Posterior cingulate gyrus (tissue), 11 donors: ENCODE measurements around the gene WIPF1.

ENCODE experiments used
- DNase-seq, 10 donors: peaks; one replicate each; pipeline versions ENCODE4 v3.0.0 to v3.0.0-alpha.2; 2020 to 2021; ENCODE audit warnings: mixed read lengths in 3 of 10
- intact Hi-C: fragments of 100-400 bp; cut with DNase I; formaldehyde crosslinking; loops from one replicate; pipeline ENCODE4 v1.15.1; 2023

The WIPF1 gene

DNA sequence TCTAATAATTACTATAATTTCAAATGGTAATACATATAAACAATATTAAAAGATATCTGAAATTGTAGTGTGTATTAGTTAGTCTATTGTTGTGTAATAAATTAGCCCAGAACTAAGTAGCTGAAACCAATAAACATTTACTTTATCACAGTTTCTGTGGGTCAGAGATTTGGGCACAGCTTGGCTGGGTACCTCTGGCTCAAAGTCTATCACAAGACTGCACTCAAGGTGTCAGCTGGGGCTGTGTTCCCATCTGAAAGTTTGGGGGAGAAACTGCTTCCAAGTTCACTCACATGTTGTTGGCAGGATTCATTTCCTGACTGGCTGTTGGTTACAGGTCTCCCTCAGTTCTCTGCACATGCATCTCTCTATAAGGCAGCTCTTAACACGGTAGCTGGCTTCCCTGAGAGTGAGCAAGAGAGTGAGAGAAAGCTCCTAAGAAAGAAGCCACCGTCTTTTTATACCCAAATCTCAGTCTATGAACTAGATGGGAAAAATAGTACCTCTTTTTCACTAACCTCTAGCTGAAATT is 25.6 kb upstream of the WIPF1 start:
- no peak for DNase-seq
- intact Hi-C loops = no loop called here

DNA sequence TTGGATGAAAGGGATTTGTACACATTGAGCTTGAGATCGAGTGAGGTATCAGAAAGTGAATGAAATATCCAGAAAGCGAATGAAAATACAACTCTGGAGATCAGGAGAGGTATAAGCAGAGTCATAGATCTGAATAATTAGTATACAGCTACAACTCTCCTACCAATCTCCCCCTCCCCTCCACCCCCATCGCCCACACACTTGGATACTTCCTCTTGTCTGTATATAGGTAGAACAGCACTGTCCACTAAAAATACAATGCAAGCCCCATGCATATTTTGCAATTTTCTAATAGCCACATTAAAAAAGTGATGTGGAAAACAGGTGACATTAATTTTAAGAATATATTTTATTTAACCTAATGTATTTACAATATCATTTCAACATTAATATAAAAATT is 23.7 kb upstream of the WIPF1 start:
- no peak for DNase-seq
- intact Hi-C loops = no loop called here

DNA sequence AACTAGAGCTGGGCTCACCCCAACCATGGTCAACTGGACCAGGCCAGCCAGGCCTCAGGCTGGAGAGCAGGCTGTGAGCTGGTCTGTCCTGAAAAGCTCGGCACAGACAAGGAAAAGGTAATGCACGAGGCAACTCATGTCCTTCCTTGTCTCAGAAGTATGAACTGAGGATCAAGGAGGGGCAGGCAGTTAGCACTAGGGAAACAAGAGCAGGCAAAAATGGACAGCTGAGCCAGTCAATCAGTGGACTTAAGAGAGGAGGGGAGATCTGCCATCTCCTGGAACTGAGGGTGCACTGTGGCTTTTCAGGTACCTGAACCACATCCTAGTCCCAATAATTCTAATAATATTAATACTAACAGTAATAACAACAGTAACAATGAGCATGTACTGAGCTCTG is 20.6 kb upstream of the WIPF1 start:
- intact Hi-C loops = no loop called here
- no peak for DNase-seq

DNA sequence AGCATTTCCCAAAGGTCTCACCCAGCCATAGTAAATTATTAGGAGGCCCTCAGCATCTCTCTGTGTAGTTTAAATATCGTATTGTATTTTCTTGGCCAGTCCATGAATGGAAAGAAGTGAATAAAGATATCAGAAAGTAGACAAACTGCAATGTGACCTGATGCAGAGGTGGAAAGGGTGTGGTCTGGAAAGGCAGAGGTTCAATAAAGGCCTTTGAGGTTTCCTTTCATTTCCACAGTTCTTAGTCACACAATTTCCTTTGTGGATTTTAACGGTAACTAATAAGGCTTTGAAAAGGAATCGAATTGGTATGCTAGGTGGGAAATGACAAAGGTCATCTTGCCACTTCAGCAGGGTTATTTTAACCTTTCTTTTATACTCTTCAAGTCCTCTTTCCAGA is 20.1 kb upstream of the WIPF1 start:
- DNase-seq = no peak
- intact Hi-C loops = no loop called here

DNA sequence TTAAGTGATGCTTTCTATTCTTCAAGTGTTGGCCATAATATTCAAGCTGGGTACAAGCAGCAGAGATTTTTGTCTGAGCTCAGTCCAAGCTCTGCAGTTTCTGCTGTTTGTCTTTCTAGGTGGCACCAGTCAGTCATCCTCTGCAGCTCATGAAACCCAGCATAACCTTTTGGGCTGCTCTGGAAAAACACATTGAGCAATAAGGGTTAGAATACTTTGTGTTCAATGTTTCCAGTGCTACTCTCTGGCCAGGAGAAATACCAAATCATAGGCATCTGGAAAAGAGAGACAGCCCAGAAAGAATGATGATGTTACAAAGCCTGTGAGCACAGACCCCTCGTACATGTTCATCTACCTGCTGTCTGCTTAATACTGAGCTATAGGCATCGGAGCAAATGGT is 19.5 kb upstream of the WIPF1 start:
- DNase-seq = no peak
- intact Hi-C loops = no loop called here

DNA sequence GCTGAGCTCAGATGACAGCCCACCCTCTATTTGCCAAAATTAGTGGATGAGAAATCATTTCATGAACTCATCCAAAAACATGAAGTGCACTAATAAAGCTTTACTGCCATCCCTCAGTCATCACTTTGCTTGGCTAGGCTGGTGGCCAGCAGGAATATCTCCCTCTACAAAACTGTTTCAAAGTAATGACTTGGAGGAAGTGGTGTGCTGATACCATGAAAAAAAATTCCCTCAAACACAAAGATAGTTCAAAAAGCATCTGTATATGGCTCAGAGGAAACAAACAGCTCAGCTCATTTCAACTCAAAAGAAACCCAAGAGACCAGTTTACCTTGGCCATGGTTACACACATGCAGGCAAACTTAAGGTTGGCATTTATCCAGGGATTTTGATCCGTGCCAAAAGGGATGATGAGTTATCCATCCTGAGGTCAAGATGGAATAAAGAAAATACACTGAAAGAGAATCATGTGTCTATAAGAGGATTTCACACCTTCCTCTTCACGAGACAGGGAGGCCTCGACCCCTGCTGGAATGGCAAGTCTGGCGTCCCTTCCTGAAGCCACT is 18.4 kb upstream of the WIPF1 start:
- DNase-seq = no peak
- intact Hi-C loops = no loop called here

DNA sequence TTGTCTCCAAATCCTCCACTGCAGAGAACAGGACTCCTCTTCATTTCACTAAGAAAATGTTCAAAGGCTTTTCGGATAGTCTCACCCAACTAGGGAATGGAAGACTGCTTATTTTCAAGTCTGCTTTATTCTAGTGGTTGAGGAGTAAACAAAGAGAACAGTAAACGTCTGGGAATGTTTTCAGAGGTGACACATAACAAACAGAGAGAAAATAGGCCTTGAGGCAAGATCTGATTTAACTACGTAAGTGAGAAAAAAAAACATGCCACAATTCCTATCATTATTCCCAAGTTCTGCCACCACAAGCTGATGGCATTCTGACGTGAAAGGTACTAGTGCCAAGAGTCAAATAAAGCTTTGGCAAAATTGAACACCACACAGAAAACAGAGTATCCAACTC is 16.7 kb upstream of the WIPF1 start:
- intact Hi-C loops = no loop called here

DNA sequence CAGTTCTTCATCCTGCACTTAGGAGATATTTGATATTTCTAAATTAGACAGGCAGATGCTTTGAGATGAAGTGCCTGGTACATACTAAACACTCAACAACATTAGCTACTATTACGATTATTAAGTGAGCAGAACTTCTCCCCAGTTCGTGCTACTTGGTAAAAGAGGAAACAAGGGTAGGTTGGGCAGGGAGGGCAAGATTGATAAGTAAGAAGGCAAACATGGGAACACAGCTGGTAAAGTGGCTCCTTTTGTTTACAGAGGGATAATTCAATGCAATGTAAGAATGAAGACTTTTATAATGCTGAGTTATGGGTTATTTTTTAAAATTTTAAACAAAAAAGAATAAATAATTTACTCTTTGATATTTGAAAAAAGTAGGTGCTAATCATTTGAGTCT is 15.9 kb upstream of the WIPF1 start:
- intact Hi-C loops = no loop called here
- no peak for DNase-seq

More for the DNA sequence above, 16.7 kb upstream of the WIPF1 start:
- DNase-seq = no peak

DNA sequence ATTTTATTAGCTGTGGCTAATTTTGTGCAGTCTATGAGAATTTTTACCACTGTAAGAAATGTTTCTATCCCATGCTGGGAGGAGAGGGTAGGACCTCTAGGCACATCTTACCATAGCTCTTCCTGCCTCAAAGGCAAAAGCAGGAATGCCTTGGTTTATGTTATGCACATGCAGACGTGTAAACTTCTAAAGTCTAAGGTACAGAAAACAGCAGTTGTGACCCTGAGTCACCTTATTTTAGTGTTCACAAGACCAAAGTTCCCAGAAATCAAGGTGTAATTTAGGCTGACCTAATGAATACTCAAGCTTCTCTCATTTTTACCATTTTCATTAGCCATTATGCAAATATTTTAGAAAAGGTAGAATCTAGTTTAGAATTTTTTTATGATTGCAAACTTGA is 15.4 kb upstream of the WIPF1 start:
- intact Hi-C loops = no loop called here
- no peak for DNase-seq

DNA sequence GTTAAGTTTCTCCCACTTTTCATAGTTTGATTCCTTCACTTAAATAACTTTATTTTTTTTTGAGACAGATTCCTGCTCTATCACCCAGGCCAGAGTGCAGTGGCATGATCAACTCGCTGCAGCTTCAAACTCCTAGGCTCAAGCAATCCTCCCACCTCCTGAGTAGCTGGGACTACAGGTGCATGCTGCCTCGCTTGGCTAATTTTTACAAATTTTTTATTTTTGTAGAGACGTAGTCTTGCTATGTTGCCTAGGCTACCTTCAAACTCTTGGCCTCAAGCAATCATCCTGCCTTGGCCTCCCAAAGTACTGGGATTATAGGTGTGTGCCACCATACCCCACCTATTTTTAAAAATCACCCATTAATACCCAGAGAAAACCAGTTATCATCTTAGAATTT is 14.2 kb upstream of the WIPF1 start:
- intact Hi-C loops = no loop called here
- no peak for DNase-seq

DNA sequence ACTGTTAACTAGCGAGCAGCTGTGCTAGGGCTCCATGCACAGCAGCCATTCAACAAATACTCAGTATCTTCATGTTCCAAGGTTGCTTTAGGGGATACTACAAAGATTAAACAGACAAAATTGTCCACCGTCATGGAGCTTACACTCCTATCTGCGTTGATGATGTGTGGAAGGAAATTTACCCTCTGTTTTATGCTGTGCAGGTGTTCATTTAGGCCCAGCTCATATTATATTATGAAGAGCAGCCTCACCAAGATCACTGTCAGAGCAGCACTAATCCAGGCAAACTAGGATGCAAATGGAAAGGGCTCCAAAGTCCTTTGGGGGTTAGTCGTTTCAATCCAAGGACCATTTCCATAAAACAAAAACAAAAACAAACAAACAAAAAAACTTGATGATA is 13.4 kb upstream of the WIPF1 start:
- DNase-seq = no peak
- intact Hi-C loops = no loop called here

DNA sequence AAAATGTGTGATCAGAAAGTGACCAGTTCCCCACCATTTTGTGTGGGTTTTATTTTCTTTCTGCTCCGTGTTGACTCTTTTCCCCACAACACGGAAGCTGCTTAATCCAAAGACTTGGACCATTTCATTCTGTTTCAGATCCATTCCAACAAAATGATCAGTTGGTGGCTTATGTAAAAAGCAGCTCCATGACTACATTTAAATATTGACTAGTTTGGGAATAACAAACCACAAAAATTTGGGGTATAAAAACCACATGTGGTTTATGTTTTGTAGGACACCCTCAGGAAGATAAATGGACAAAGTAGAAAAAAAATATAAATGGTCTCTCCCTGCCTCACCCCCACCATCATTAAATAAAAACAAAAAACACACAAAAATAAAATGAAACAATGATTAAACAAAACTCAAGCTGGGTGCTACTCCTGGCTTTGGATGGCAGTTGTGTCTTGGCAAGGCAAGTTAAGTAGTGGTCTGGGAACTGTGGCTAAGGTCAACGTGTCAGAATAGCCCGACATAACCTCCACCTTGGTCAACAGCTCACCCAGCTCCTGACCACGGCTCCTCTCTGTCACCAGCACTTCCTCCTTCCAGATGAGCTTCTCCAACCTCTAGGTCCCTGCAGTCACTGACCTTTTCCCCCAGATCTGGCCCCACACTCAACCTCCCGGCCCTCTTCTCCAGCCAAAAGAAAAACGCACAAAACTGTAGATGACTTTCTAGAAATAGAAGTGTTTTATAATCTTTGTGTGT is 12.8 kb upstream of the WIPF1 start:
- DNase-seq = no peak
- intact Hi-C loops = no loop called here

DNA sequence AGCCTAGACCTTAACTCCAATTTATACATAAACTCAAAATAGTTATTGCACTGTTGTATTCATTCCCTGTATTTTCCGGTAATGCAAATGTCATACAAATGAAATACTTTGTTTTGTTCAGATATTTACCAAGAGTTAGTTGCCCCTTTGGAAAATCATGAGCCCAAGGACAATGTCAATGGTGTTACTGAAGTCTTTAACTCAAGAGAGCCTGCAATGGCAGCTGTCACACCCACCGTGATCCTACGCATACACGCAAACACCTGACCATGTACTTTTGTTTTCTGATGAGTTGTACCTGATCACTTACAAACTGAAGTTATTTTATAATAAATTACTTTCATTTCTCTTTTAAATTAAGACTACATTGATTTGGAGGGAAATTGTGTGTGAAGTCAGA is 11.7 kb upstream of the WIPF1 start:
- intact Hi-C loops = loop anchor here (5.0 kb wide), 1 partner anchor 73 kb away; no protein-coding TSS in a partner anchor
- DNase-seq = no peak

DNA sequence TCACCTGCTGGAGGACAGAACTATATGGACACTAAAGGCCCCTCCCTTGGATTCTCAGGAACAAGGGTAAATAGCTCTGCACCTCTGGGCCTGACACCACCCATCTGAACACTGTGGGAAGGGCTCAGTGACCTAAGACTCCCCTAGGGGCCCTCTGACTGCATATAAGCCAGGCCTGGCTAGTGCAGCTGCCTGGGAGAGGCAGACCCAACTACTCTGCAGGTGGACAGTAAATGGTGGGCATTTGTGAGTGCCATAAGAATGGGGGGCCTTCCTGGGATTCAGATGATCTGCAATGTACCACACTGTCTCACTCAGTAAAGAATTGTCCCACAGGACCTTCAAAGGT is 11.2 kb upstream of the WIPF1 start:
- intact Hi-C loops = loop anchor here (5.0 kb wide), 1 partner anchor 73 kb away; no protein-coding TSS in a partner anchor

DNA sequence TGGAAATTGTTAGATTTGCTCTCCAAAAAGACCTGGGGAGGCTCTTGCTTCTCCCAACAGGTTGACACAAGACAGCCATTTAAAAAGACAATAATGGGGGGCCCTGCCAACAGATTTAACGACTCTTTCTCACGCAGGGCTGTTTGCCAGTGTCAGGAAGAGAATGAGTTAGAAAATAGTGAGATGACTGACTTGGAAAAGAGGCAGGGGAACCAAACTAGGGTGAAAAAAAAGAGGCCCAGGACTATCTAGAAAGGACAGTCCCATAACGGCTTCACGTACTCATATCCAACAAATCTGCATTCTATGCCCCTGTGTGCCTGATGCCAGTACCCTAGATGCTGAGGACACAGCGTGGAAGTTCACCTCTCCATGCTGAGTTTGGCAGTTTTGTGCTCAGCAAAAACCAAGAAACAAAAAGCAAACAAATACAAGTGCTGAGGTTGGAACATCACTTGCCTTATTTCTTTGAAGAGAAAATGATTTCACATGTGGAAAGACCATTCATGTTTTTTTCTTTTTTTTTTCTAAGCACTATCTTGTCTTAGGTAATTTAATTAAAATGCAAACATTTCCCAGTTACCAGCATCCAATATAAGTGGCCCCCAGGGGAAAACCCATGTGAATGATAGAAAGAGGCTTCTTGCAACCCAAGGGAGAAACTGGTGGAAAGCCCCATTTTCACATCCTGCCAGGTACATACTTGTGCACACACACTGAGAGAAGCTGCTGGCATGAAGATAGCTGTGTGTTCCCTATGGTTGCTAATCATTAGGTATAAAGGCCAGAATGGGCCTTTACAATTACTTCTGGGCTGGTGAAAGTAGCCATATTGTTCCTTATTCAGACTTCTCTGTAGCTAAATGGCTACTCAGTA is 10.6 kb upstream of the WIPF1 start:
- no peak for DNase-seq
- intact Hi-C loops = loop anchor here (5.0 kb wide), 1 partner anchor 74 kb away; no protein-coding TSS in a partner anchor

More for the DNA sequence above, 11.2 kb upstream of the WIPF1 start:
- DNase-seq = no peak

DNA sequence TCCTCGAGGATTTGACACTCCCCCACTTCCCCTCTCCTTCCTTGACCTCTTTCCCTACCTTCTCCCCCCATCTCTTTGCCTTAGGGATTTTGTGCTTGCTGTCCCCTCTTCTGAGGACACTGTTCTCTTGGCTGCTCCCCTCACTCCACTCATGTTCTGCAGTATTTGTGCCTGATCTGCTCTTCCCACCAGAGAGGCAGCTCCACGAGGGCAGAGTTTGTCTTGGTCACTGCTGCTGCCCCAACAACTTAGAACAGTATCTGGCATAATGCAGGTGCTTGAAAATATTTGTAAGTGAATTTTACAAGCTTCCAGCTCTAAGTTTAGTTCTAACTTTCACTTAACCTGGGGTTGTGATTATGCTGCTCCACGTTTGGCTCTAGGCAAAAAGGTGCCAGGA is 10.0 kb upstream of the WIPF1 start:
- intact Hi-C loops = loop anchor here (5.0 kb wide), 1 partner anchor 75 kb away; no protein-coding TSS in a partner anchor
- DNase-seq = no peak

DNA sequence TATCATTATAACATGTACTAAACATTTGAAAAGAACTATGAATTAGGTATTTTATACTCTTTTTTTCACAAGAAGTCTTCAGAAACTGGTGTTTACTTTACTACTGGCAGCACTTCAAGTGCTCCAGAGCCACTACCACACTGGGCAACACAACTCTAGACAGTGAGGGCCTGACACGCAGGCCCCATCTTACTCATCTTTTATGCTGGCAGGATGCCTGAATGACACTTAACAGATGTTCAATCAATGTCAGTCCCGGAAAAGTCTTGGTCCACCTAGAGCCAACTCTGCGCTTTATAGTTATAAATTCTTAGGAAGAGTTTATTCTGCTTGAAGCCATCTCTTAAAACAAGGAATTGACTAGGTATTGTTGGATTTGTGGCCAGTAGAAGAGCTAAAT is 8.7 kb upstream of the WIPF1 start:
- no peak for DNase-seq
- intact Hi-C loops = loop anchor here (5.0 kb wide), 1 partner anchor 76 kb away; no protein-coding TSS in a partner anchor

DNA sequence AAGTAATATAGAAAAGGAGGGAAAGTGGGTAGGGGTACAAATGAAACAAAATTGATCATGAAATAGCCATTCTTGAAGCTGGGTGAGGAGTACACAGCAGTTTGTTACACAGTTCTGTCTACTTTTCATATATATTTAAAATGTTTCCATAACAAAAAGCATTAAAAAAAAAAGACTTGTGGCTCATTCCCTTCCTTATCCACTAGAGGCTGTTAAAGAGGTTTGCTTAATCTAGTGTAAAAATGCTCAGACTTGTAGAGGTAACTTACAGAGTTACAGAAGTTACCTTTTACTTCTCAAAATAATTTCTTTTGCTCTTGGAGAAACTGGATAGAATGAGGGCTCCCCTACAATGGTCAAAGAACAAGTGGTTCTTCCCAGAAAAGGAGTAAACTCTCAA is 8.1 kb upstream of the WIPF1 start:
- no peak for DNase-seq
- intact Hi-C loops = loop anchor here (5.0 kb wide), 1 partner anchor 77 kb away; no protein-coding TSS in a partner anchor

DNA sequence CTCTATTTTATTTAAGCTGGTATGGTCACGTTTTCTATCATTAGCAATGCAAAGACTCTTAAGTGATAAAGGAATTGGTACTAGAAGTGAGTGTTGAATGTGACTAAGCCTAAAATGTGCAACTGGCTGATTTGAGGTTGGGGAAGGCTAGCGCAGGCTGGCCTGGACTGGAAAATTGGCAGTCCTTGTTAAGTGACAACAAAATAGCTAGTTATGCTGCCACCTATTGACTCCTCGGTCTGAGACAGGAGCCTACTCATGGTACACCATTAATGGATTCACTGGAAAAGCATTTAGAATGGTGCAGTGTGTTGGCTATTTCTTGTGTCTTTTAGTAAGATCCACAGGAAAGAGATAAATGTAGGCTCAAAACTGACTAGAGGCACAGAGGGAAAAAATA is 5.7 kb upstream of the WIPF1 start:
- DNase-seq = peak in 6 of 10 donors; percentile 33 to 90 (median 46)

DNA sequence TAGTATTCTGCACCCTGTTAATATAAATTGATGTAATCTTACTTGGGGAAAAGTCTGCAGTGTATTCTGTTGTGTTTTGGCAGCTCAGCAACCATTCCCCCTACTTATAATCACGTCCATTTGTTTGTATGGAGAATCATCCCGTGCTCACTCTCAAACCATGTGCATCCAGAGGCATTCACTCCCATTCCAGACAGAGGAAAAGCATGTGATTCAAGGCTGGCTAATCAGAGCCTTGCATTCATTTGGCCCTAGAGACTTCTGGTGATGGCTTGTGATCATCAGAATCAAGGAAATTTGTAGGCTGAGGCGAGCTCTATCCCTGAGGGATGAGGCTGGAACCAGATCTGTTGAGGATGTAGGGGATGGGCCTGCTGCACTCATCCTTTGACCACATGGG is 5.1 kb upstream of the WIPF1 start:
- intact Hi-C loops = no loop called here
- DNase-seq = no peak

More for the DNA sequence above, 5.7 kb upstream of the WIPF1 start:
- intact Hi-C loops = no loop called here

DNA sequence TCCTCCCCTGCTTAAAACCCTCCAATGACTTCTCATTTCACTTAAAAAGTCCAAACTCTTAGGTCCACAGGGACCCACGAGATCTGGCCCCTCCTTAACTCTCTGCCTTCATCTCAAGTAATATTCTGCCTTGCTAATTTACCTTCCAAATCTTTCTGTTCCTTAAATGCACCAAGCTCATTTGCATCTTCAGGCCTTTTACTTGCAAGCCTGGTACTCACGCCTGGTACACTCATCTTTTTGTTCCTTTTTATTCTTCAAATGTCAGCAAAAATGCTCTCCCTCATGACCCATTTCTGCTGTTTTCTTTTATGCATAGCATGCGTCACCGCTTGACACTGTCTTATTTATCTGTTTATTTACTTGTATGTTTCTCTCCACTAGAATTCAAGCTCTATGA is 2.7 kb upstream of the WIPF1 start:
- intact Hi-C loops = no loop called here

More for the DNA sequence above, 2.7 kb upstream of the WIPF1 start:
- DNase-seq = no peak
